BJ (cell line): ENCODE results near the gene TMEFF1. TPM values are rescaled to one million over a fixed set of nuclear protein-coding genes. Genes with fewer than 3 reads are reported as not detected.

Experiments used
- CTCF ChIA-PET: fragments of 350-600 bp; formaldehyde crosslinking; extraction: SDS; loops from one replicate; lab custom pipeline; 2021; ENCODE audit warnings: antibody characterized with exemption, inconsistent platforms; lab: Yijun Ruan, JAX
- POLR2A ChIA-PET: fragments of 300-600 bp; sonication (Branson Sonifier 250); formaldehyde crosslinking; extraction: SDS; loops from one replicate; lab custom pipeline; 2021; ENCODE audit warnings: antibody characterized with exemption; lab: Charles Lee
- DNase-seq: peaks from one replicate; pipeline ENCODE4 v3.0.0-alpha.2; 2011; ENCODE audit warnings: low read depth
- H3K27me3 ChIP-seq: 2 replicates; pipeline ENCODE4 v1.6.0; 2011; ENCODE audit warnings: low read length; ENCODE audit not compliant: control insufficient read depth, insufficient read depth
- H3K36me3 ChIP-seq: 2 replicates; pipeline ENCODE4 v1.5.1; 2011; ENCODE audit warnings: low read length; ENCODE audit not compliant: control insufficient read depth, insufficient read depth
- H3K4me3 ChIP-seq: 2 replicates; pipeline ENCODE4 v1.5.1; 2011; ENCODE audit warnings: low read depth, mild to moderate bottlenecking, control low read depth, low read length
- CTCF ChIP-seq: IDR thresholded peaks from 2 replicates; pipeline ENCODE4 v1.5.1; 2011; ENCODE audit warnings: low read depth, mild to moderate bottlenecking, control low read depth, inconsistent platforms, low read length, moderate library complexity; ENCODE audit not compliant: insufficient read depth
- polyA plus RNA-seq: library from polyadenylated mRNA; depleted of rRNA; stranded (reverse); fragments of >200 nt; gene quantifications from 2 replicates; pipeline ENCODE4 v1.2.3, GENCODE V29; 2011

The TMEFF1 gene
- polyA plus RNA-seq, 1 experiment, result 0.10 TPM

DNA sequence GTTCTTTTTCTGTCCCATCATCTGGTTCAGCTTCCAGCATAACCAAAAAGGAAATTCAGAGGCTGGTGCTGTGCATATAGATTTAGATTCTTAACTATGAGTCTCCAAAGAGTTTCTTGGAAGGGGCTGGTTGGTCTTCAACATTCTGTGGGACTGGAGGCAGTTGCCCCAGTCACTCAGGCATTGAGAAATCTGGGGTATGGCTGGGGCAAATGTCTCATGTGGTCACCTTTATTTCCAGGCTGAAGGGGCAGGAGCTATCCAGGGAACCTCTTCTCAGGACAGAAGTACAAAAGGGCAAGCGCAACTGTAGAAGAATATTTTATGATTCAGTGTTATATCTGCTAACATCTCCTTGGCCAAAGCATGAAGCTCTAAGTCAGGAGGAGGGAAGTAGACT, 15.4 kb upstream of the TMEFF1 start:
- no peak for DNase-seq
- H3K27me3 ChIP-seq, result no peaks in the 10 kb centered on the region
- CTCF ChIA-PET, result interaction anchor here (0.7 to 1.5 kb wide), 4 partner anchors 10 to 172 kb away, joined by 3 to 4 read pairs (median 3); partner anchors contain the start of gene TMEFF1
- POLR2A ChIA-PET, result no interaction called here
- H3K36me3 ChIP-seq, result no peaks in the 10 kb centered on the region; the same call in 1 of the 2 replicates
- no peak for TF ChIP-seq CTCF
- H3K4me3 ChIP-seq, result no peak overlapping the region

DNA sequence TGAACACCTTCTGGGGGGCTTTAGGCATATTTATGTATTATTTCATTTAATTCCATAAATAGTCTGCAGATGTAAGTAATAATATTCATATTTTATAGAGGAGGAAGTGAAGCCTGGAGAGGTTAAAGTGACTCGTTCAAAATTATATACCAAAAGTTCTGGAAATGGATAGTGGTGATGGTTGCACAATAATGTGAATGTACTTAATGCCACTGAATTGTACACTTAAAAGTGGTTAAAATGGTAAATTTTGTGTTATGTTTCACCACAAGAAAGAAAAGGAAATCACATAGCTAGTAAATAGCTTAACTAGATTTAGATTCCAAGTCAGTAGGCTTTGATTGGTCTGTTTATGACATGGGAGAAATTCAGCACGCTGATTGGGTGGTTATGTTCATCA, 13.0 kb upstream of the TMEFF1 start:
- H3K27me3 ChIP-seq, result no peaks in the 10 kb centered on the region
- ChIA-PET CTCF (interaction anchor here (0.8 kb wide), 1 partner anchor 135 kb away, joined by 3 read pairs; no protein-coding TSS in a partner anchor), POLR2A (no interaction called here)
- no peak overlapping the region for H3K4me3 ChIP-seq
- TF ChIP-seq CTCF, result no peak
- DNase-seq, result no peak
- H3K36me3 ChIP-seq, result no peaks in the 10 kb centered on the region; the same call in 1 of the 2 replicates

GRCh38 chr9:100465274-100465673, 7.7 kb upstream of the TMEFF1 start:
- no peak for DNase-seq
- no peaks in the 10 kb centered on the region for H3K27me3 ChIP-seq
- no peaks in the 10 kb centered on the region for H3K36me3 ChIP-seq
- ChIA-PET POLR2A (no interaction called here), CTCF (interaction anchor here (1.2 kb wide), 1 partner anchor 131 kb away, joined by 3 read pairs; no protein-coding TSS in a partner anchor)
- H3K4me3 ChIP-seq, result no peak overlapping the region
- no peak for TF ChIP-seq CTCF

DNA sequence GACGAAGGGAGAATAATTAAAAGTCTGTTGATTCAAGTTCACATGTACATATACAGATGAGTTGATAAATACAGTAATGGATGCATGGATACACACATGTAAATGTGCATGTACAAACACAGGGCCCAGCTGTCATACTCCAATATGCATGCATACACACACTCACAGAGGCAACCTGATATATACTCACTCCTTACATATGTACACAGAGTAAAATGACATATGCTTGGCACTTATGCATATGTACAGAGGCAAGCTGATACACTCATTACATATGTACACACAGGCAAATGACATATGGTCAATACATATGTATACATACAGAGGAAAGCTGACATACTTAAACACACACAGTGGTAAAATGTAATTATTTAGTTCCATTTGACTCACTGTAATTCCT, 7.2 kb upstream of the TMEFF1 start:
- H3K27me3 ChIP-seq, result no peaks in the 10 kb centered on the region
- no peak overlapping the region for H3K4me3 ChIP-seq
- TF ChIP-seq CTCF, result no peak
- DNase-seq, result no peak
- H3K36me3 ChIP-seq, result no peaks in the 10 kb centered on the region
- ChIA-PET POLR2A (no interaction called here), CTCF (interaction anchor here (0.8 to 1.2 kb wide), 3 partner anchors 9 to 130 kb away, joined by 3 to 4 read pairs (median 3); partner anchors contain the start of gene TEX10)

DNA sequence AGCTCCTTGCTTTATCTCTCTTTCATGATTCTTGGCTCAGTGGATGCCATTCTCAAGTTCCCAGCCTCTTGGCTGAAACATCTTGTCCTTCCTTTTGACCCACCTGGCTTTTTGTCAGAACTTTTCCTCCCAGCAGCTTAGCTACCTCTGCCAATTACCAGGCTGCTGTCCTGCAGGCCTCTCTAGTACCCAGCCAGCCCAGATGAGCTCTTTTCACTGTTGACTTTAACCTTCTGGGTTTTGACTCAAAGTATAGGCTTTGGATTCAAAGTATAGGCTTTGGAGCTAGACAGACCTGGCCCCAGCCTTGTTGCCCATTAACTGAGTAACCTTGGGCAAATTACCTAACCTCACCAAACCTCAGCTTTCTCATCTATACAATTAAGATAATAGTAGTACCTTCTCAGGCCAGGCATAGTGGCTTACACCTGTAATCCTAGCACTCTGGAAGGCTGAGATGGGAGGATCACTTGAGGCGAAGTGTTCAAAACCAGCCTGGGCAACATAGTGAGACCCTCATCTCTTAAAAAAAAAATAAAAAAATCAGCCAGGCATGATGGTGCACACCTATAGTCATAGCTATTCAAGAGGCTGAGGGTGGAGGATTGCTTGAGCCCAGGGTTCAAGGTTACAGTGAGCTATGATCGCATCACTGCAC, 6.6 kb upstream of the TMEFF1 start:
- Histone ChIP-seq H3K27me3 (no peaks in the 10 kb centered on the region), H3K4me3 (no peak overlapping the region), H3K36me3 (no peaks in the 10 kb centered on the region)
- no peak for DNase-seq
- TF ChIP-seq CTCF, result no peak
- ChIA-PET POLR2A (no interaction called here), CTCF (interaction anchor here (0.8 to 1.4 kb wide), 5 partner anchors 8 to 135 kb away, joined by 3 to 4 read pairs (median 3); partner anchors contain the start of gene TEX10)
